ENCODE results near the gene ST8SIA2.
"Not testable (repeated sequence)": the region's sequence is repeated elsewhere in the genome, so short reads cannot be mapped to it uniquely, and the experiment has no call there.

The ST8SIA2 gene

DNA sequence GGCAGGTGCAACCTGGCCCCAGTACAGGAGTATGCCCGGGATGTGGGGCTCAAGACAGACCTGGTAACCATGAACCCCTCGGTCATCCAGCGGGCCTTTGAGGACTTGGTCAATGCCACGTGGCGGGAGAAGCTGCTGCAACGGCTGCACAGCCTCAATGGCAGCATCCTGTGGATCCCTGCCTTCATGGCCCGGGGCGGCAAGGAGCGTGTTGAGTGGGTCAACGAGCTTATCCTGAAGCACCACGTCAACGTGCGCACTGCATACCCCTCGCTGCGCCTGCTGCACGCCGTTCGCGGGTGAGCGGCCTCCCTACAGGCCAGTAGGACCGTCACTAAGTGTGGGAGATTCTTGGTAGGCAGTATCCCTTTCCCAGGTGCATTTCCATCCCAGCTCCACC, 51.0 kb downstream of the ST8SIA2 start:
- no peak for DNase-seq

DNA sequence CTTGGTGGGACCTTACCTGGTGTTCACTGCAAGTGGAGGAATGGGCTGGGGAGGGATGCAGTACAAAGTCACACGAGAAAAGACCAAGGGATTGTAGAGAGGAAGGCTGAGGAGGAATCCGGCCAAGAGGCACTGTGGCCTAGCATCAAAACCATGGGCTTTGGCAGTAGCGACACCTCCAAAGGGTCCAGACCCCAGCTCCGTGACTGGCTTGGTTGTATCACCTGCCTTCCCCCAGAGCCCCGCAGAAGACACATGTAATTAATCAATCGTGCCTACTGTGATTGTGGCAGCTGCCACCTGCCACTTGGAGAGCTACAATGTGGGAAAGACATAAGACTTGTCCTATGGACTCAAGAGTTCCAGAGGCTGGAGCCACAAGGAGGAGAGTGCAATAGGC, 54.7 kb downstream of the ST8SIA2 start:
- DNase-seq, result no peak

DNA sequence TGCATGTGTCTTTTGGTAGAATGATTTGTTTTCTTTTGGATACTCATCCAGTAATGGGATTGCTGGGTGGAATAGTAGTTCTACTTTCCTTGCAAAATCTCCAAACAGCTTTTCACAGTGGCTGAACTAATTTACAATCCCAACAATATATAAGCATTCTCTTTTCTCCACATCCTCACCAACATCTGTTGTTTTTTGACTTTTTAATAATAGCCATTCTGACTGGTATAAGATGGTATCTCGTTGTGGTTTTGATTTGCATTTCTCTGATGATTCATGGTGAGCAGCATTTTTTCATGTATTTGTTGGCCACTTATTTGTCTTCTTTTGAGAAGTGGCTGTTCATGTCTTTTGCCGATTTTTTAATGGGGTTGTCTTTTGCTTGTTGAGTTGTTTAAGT, 55.8 kb downstream of the ST8SIA2 start:
- DNase-seq, result no peak

DNA sequence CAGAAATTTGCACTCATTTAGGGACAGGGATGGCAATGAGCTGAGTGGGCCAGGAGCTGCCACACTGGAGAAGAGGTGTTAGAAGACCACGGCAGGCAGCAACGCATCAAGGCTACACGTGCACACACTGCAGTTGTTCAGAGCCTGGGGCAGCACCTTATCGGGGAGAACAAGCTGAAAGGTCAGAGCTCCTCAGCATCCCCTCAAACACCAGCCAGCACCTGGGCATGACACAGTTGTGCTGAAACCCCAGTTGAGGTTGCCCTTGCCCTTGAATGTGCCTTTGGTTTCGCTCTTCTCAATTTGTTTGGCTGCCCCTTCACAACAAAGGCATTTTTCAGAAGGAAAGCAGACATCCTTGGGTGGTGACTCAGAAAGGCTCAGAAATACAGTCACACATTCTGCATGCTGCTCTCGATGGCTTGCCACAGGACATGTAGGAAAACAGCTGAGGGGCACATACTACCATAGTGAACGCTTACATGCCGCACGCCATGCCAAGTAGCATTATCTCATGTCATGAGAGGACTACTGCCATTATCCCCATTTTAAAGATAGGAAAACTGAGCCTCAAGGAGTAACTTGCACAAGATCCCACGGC, 57.6 kb downstream of the ST8SIA2 start:
- DNase-seq, result no peak

DNA sequence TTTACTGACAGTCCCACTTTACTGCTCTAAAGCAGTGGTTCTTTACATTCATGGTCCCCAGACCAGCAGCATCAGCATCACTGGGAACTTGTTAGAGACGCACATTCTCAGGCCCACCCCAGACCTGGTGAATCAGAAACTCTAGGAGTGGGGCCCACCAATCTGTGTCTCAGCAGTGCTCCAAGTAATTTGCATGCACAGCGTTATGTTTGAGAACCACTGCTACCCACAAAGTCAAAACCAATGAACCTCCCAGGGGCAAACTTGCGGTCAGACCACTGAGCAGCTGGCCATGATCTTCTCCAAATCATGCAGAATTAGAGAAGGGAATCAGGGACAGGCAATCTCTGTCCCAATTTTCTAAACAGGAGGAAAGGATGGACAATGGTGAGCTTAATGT, 58.5 kb downstream of the ST8SIA2 start:
- no peak for DNase-seq

DNA sequence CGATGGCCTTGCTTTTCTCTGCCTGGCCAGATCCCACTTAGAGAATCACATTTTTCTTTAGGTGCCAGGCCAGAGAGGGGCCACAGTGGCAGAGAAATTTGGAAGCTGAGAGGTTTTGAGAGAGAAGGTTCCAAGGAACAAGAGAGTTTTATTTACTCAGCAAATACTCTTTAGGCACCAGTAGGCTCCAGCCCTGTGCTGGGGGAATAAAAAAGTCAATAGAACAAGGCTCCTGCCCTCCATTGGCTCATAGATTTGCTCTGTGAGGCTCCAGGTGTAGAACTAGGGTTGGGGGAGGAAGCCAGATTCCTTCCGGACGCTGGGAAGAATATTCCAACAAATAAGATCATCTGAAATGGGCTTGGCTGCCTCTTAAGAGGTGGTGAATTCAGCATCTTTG, 59.9 kb downstream of the ST8SIA2 start:
- no peak for DNase-seq

DNA sequence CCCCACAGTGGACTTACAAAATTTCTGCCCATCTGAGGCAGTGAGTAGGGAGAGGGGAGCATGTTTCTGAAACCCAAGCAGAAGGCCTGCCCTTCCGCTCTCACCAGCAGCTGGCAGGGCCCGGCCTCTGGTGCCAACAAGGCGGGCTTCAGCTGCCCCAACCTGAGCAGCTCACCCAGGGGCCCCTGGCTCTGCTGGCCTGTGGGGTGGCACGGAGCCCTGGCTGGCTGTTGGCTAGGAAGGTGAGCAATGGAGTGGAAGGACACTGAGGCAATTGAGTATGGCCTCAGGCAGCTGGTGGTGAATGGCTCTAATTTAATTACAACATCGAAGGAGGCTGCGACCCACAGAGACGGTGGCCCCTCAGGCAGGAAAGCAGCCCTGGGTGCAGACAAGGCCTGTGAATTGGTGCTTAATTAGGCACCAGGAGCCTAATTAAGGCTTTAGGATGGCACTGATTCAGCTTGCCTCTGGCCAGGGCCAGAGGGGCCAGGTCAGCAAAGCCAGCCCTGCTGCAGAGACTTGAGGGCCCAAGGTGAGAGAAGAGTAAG, 60.9 kb downstream of the ST8SIA2 start:
- no peak for DNase-seq

DNA sequence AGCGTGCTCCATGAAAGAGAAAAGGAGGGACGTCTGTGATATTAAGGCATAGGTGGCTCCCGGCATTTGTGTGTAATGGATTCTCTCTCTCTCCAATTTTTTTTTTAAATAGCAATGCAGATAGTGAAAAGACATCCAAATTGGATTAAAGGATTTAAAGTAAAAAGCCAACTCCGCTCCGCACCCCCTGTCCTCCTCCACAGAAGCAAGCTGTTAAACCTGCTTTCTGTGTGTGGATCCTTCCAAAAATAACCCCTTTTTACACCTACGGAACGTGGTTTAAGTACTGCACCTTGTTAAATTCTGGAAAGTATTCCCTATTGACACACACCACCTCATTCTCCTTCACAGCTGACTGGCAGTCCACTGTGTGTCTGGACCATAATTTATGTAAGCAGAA, 61.6 kb downstream of the ST8SIA2 start:
- no peak for DNase-seq

DNA sequence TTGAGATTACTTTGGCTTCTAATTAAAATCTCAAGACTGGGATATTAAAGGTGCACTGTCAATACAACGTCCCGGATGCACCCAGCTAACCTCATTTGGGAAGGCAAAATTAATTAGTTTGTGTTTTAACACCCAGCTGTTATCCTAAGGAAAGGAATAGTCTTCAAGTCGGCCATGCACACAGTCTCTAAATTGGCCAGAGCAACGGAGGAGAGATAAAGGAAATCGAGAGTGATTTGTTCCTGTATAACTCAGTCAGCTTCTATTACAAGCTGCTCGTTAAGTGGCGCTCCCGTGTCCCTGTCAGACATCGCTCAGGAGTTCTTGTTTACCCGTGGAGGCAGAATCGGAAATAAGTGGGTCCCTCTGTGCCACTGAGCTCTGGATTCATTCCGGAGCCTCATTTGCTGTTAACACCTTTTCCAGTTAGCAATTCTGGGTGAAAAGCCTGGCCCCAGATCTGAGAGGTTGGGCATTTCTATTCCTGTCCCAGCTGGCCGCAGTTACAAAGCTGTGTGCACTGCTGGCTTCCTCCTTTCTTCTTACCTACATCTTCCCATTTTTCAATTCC, 63.9 kb downstream of the ST8SIA2 start:
- DNase-seq, result no peak

DNA sequence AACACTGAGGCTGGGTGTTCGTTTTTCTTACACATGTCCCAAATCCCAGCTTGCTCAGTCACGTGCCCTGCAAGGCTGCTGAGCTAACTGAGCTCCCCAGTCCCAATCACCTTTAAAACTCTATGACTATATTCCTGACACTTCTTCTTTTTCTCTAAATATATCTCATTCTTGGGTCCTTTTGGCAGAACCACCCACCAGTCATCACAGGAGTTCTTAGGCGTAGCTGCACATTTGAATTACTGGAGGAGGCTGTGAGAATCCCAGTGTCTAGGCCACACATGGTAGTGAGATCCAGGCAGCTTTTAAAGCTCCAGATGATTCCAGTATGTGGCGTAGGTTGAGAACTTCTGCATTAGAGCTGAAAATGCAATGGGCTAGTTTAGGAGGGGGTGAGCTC, 66.3 kb downstream of the ST8SIA2 start:
- no peak for DNase-seq

DNA sequence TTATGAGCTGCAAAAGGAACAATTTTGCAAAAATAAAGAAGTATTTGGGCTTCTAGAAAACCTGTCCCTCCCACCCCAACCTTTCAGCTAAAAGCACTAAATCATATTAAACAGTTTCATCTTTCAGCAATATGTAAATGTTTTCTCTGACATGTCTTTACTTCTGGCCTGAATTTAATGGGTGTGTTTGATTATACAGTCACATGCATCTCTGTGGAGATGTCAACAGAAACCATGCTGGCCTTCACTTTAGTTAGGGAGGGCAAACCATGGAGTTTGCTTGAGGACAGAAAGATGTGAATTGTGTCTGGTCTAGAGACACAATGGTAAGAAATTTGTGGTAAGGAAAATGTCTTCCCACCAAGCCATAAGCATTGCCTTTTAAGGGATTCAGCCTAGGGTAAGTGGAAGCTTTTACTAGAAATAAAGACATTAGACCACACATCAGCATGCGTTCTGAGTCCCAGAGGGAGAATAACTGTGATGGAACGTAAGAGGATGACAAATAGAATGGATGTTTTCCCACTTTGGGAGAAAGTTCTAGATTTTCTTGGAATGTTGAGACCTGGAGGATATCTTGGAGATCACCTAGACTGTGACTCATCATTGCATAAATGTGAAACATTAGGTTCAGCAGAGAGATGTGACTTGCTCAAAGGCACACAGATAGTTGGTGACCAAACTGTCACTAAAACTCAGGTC, 68.9 kb downstream of the ST8SIA2 start:
- DNase-seq, result no peak

DNA sequence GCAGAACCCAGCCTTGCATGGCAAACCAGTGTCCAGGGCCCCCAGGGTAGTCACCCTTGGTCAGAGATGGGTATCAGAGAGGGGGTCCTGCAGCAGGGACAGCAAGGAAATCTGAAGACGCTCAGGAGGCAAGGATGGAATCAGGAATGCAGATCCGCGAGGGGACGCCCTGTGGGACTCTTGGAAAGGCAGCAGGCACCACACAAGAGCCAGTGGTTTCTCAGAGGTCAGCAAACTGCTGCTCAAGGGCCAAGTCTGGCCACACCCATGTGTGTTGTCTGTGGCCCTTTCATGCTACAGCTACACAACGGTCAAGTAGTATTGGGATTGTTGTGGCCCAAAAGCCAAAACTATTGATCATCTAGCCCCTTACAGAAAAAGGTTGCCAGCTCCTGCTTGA, 69.7 kb downstream of the ST8SIA2 start:
- DNase-seq, result no peak

DNA sequence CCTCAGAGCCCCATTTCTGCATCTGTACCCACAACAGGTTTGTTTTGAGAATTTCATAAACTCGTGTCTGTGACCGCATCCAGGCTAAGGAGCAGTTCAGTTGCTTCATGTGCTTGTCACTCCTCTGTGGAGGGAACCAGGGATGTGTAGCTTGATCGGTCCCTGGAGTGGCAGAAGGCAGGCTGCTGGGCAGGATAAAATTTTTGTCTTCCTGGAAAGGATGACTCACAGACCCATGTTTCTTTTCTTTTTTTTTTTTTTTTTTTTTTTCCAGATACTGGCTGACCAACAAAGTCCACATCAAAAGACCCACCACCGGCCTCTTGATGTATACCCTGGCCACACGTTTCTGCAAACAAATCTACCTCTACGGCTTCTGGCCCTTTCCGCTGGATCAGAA, 70.1 kb downstream of the ST8SIA2 start:
- DNase-seq, result no peak

DNA sequence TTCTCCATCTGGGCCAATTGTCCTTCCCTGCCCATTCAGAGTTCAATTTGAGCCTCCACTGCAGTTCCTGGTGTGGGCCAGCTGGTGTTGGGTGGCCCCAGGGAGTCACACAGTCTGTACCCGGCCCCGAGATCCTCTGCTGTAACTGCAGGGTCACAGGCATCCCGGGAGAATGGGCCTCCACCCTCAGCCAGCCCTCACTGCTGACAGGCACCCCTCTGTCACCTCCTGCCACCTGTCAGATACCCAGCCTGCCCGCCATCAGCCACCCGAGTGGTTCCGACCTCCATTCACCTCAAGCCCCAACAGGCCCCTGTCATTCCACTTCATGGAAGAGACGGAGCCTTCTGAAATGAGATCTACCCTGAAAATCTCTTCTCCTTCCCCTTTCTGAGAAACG, 73.2 kb downstream of the ST8SIA2 start:
- DNase-seq, result no peak

DNA sequence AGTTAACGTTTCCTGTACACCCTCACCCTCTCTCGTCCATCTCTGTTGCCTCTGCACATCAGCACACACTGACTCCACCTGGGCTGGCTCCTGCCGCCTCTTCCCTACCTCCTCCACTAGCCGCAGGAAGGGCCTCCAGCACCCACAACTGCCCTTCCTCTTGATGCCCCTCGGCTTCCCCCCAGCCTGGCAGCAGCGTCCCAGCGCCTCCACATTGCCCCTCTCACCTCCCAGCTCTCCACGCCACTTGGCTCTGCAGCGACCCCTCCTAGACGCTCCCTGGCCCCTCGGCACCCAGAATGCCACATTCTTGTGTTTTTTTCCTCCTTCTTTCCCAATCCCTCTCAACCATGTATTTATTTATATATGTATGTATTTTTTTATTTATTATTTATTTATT, 73.6 kb downstream of the ST8SIA2 start:
- no peak for DNase-seq

DNA sequence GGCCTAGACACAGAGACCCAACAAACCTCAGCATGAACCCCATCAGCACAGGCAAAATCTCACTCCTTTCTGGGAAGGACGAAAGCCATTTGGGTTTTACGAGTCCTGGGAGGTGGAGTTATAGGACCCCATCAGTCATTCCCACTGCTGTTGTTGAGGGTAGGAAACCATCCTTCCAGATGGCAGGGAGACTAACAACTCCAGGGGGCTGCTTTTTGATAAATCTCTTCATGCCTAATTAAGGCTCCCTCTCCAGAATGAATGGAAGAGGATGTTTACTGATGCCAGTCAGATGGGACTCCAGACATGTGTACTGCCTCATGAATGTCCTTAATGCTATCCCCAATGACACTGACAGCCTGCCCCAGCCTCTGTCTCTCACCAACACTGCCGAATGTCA, 75.3 kb downstream of the ST8SIA2 start:
- no peak for DNase-seq

DNA sequence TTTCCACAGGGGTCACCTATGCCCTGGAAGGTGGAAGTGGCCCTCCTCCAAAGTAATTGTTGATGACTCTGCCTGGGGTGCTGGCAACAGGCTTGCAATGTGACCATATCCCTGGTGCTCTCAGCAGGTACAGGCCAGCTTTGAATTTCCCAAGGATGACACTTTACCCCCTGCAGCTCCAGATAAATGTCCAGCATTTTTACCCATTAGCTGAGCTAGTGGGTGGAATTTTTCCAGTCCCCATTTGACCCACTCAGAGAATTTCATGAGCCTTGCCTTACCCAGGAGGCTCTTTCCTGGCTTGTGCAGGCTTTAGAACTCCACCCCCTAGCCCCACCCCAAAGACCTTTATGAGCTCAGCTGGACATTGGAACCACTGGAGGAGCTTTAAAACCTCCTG, 77.6 kb downstream of the ST8SIA2 start:
- DNase-seq, result no peak

DNA sequence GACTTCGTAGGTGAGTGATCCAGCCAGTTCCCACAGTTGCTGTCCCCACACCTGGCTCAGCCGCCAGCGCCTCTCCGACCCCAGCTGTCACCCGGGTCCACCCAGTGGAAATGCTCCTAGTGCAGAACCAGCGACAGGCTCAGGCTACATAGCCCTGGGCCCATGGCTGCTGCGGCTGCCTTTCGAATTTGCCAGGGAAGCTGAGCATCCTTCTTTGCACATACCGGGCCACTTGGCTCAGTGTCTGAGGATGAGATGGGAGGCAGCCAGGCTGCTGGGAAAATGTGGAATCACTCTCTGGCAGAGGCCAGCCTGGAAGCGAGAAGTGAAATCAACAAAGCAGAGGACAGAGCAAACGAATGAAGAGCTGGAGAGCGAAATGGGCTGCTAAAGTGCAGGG, 80.1 kb downstream of the ST8SIA2 start:
- no peak for DNase-seq

DNA sequence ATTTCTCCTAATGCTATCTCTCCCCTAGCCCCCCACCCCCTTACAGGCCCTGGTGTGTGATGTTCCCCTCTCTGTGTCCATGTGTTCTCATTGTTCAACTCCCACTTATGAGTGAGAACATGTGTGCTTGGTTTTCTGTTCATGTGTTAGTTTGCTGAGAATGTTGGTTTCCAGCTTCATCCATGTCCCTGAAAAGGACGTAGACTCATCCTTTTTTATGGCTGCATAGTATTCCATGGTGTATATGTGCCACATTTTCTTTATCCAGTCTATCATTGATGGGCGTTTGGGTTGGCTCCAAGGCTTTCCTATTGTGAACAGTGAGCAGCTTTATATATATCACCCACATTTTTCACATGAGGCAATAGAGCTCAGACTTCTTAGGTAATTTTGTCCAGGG, 86.0 kb downstream of the ST8SIA2 start:
- not testable (repeated sequence) for DNase-seq

DNA sequence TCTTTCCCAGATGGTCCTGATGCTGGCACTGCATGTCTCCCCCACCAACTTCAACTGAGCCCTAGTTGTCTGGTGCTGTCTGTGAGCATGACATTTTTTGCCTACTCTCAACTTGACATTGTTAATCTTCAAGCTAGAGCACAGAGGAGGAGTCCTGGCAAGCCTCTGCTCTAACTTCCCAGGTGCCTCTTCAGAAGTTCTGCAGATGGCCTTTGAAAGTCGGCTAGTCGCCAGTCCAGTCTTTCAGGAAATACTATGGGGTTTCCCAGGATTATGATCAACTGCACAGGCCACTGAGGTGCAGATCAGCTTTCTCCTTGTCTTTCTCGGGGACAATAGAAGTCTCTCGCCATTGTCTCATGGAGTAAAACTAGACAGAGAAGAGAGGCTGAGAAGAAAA, 86.7 kb downstream of the ST8SIA2 start:
- no peak for DNase-seq

DNA sequence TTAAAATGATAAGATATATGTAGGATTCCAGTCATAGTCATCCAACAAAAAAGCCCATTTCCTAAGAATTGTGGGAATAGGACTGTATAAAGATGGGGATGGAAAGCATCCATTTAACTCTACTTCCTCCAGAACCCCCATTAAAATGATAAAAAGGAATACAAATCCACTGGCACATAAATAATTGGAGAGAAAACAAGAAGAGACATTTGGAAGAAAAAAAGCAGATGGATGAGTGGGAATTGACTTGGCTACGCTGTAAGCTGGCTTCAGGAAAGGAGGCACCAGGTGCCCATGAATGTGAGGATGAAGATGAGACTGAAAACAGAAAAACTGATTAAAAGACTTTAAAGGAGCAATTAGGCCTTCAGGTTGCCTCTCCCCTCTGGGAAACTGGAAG, 91.8 kb downstream of the ST8SIA2 start:
- no peak for DNase-seq

DNA sequence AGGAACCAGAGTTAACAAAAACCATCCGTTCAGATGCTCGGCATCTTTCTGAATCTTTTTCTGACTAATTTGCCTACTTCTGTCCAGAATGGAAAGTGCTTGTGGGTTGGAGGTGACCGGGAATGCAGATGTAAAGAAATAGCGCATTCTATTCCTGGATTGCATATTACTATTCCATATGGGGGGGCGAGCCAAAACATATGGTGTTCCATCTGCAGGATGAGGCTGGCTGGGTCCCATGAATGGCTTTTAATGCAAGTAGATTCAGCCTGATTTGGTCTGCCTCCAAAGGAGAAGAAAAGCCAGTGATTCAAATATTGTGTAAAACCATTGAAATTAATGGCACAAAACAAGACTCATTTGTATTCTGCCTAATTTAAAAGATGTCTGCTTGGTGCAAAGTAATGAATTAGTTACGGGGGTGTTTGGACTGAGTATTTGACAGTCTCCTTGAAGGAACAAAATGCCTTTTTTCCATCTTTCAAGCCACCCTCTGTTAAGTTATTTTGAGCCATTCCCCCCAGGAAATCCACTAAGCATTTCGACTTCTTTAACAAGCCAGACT, 99.0 kb downstream of the ST8SIA2 start:
- no peak for DNase-seq

DNA sequence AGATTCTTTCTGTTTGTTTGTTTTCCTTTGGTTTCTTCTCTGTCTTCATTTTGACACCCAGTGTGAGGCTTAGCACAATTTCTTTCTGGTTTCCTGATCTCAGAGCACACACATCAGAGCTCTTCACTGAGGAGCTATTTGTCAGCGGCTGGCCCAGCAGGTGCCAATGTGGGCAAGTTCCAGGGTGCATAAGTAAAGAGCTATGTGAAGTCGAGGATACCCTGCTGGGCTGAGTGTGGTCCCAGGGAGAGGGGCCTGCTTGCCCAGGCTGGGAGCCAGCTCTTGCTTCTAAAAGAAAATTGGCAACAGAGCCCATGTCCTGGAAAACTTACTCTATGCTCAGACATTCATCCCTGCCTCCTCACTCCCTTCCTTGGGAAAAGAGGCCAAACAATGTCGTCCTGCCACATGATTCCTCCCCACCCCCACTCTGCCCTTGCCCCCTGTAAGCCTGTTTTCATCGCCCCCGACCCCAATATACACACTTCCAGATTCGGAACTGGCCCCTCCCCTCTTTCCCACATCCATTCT, 101.2 kb downstream of the ST8SIA2 start:
- DNase-seq, result no peak

DNA sequence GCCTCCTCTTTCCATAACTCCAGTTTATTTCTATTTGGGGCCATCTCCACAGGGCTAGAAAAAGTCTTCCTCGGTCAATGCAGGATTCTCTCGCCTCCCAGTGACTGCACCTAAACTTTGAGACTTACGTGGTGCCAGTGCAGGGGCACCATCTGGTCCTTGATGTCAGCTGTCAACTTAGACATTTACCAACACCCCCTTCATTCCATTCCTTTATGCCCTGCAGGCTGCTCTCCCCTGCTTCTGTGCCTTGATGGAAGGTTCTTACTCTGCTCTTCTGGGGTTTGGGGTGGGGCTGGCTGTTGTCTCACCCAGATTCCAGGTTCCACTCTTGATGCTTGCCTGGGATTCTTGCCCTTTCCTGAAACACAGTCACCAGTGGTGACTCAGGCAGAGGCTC, 101.8 kb downstream of the ST8SIA2 start:
- DNase-seq, result no peak
